H9 (cell line): Measurements from ENCODE around the gene DENND6A. TPM values are rescaled to one million over a fixed set of nuclear protein-coding genes. Genes with fewer than 3 reads are reported as not detected.

Experiments
- DNase-seq: peaks from one replicate; pipeline ENCODE4 v3.0.0-alpha.2; 2017
- H2AFZ ChIP-seq: one replicate; pipeline ENCODE4 v1.6.1; 2013; ENCODE audit warnings: mild to moderate bottlenecking, low read length, control low read depth, moderate library complexity
- H2AK5ac ChIP-seq: 2 replicates; pipeline ENCODE4 v1.6.1; 2013; ENCODE audit warnings: low read length, control low read depth, mixed read lengths; ENCODE audit not compliant: insufficient read length
- H2BK120ac ChIP-seq: one replicate; pipeline ENCODE4 v1.6.1; 2013; ENCODE audit warnings: low read depth, mild to moderate bottlenecking, low read length, control low read depth, inconsistent platforms; ENCODE audit not compliant: poor library complexity, severe bottlenecking
- H2BK12ac ChIP-seq: 2 replicates; pipeline ENCODE4 v1.6.1; 2013; ENCODE audit warnings: low read length, control low read depth, mixed read lengths, low read depth; ENCODE audit not compliant: insufficient read length
- H2BK15ac ChIP-seq: 2 replicates; pipeline ENCODE4 v1.6.1; 2013; ENCODE audit warnings: low read depth, low read length, control low read depth
- H2BK20ac ChIP-seq: one replicate; pipeline ENCODE4 v1.6.1; 2013; ENCODE audit warnings: low read depth, mild to moderate bottlenecking, low read length, control low read depth, inconsistent platforms; ENCODE audit not compliant: poor library complexity, severe bottlenecking
- H2BK5ac ChIP-seq: 2 replicates; pipeline ENCODE4 v1.6.1; 2013; ENCODE audit warnings: low read length, control low read depth, mixed read lengths; ENCODE audit not compliant: insufficient read length
- H3K14ac ChIP-seq: 2 replicates; pipeline ENCODE4 v1.6.1; 2013; ENCODE audit warnings: low read length, control low read depth; ENCODE audit not compliant: insufficient read depth
- H3K18ac ChIP-seq: 2 replicates; pipeline ENCODE4 v1.6.1; 2013; ENCODE audit warnings: low read depth, mild to moderate bottlenecking, mixed read lengths, low read length, control low read depth; ENCODE audit not compliant: insufficient read length
- H3K23ac ChIP-seq: 2 replicates; pipeline ENCODE4 v1.6.1; 2013; ENCODE audit warnings: low read length, control low read depth, mixed read lengths, low read depth; ENCODE audit not compliant: insufficient read length
- H3K23me2 ChIP-seq: 2 replicates; pipeline ENCODE4 v1.6.1; 2013; ENCODE audit warnings: low read depth, mild to moderate bottlenecking, mixed read lengths, low read length, control low read depth; ENCODE audit not compliant: insufficient read length, poor library complexity, severe bottlenecking
- H3K27ac ChIP-seq: 2 replicates; pipeline ENCODE4 v1.5.1; 2013; ENCODE audit warnings: low read length, control low read depth, mixed read lengths, low read depth; ENCODE audit not compliant: insufficient read length
- H3K27me3 ChIP-seq: 2 replicates; pipeline ENCODE4 v1.6.1; 2013; ENCODE audit warnings: low read length, control low read depth, inconsistent platforms; ENCODE audit not compliant: insufficient read depth
- H3K4ac ChIP-seq: 2 replicates; pipeline ENCODE4 v1.6.1; 2013; ENCODE audit warnings: low read depth, mild to moderate bottlenecking, control low read depth, inconsistent platforms, low read length, moderate library complexity
- H3K4me1 ChIP-seq: 2 replicates; pipeline ENCODE4 v1.6.1; 2013; ENCODE audit warnings: low read length, control low read depth, inconsistent platforms; ENCODE audit not compliant: insufficient read depth
- H3K4me2 ChIP-seq: 2 replicates; pipeline ENCODE4 v1.6.1; 2013; ENCODE audit warnings: low read length, control low read depth, mixed read lengths; ENCODE audit not compliant: insufficient read length, insufficient read depth
- H3K56ac ChIP-seq: 2 replicates; pipeline ENCODE4 v1.6.1; 2013; ENCODE audit warnings: low read depth, mild to moderate bottlenecking, mixed read lengths, low read length, control low read depth; ENCODE audit not compliant: insufficient read length
- H3K79me1 ChIP-seq: 2 replicates; pipeline ENCODE4 v1.6.1; 2013; ENCODE audit warnings: low read depth, mild to moderate bottlenecking, moderate library complexity, low read length, control low read depth, inconsistent platforms; ENCODE audit not compliant: insufficient read depth, poor library complexity, severe bottlenecking
- H3K79me2 ChIP-seq: 2 replicates; pipeline ENCODE4 v1.6.1; 2013; ENCODE audit warnings: low read length, control low read depth, inconsistent platforms; ENCODE audit not compliant: insufficient read depth
- H3K9ac ChIP-seq: 2 replicates; pipeline ENCODE4 v1.6.1; 2013; ENCODE audit warnings: low read length, control low read depth, mixed read lengths; ENCODE audit not compliant: insufficient read length; ENCODE audit errors: extremely low read depth
- H3K9me3 ChIP-seq: one replicate; pipeline ENCODE4 v1.6.1; 2013; ENCODE audit warnings: low read depth, low read length, inconsistent platforms; ENCODE audit not compliant: control insufficient read depth
- H3T11ph ChIP-seq: one replicate; pipeline ENCODE4 v1.6.1; 2013; ENCODE audit warnings: mild to moderate bottlenecking, low read length, control low read depth, inconsistent platforms
- H4K20me1 ChIP-seq: one replicate; pipeline ENCODE4 v1.6.1; 2013; ENCODE audit not compliant: control insufficient read depth, insufficient read length, insufficient read depth
- H4K5ac ChIP-seq: 2 replicates; pipeline ENCODE4 v1.6.1; 2013; ENCODE audit warnings: low read depth, mild to moderate bottlenecking, mixed read lengths, low read length, control low read depth; ENCODE audit not compliant: insufficient read length
- H4K8ac ChIP-seq: replicated peaks from 2 replicates; pipeline ENCODE4 v1.6.1; 2013; ENCODE audit warnings: low read length, control low read depth, mixed read lengths, low read depth; ENCODE audit not compliant: insufficient read length
- H4K91ac ChIP-seq: 2 replicates; pipeline ENCODE4 v1.6.1; 2013; ENCODE audit warnings: low read depth, mild to moderate bottlenecking, moderate library complexity, mixed read lengths, low read length, control low read depth; ENCODE audit not compliant: insufficient read length
- H3K27ac Mint-ChIP-seq, 3 experiments: 2 replicates in 2 of 3; 3 replicates in 1 of 3; pipeline ENCODE4 v1.8.0; 2020 to 2021; ENCODE audit warnings: mixed read lengths in 3 of 3, mild to moderate bottlenecking in 1 of 3, moderate library complexity in 1 of 3
- H3K27me3 Mint-ChIP-seq: 2 replicates; pipeline ENCODE4 v1.8.0; 2021; ENCODE audit warnings: low read depth, mild to moderate bottlenecking, moderate library complexity, mixed read lengths
- H3K36me3 Mint-ChIP-seq, 3 experiments: 2 replicates in 2 of 3; 3 replicates in 1 of 3; pipeline ENCODE4 v1.8.0; 2020 to 2021; ENCODE audit warnings: low read depth in 3 of 3, mixed read lengths in 3 of 3; ENCODE audit not compliant: insufficient read depth in 1 of 3
- H3K4me1 Mint-ChIP-seq, 2 experiments: 2 replicates each; pipeline ENCODE4 v1.8.0; 2020; ENCODE audit warnings: mixed read lengths in 2 of 2
- H3K4me3 Mint-ChIP-seq, 2 experiments: 2 replicates in 1 of 2; 3 replicates in 1 of 2; pipeline ENCODE4 v1.8.0; 2020 to 2021; ENCODE audit warnings: mild to moderate bottlenecking in 2 of 2, mixed read lengths in 2 of 2, moderate library complexity in 1 of 2
- H3K9me3 Mint-ChIP-seq, 2 experiments: 2 replicates in 1 of 2; 3 replicates in 1 of 2; pipeline ENCODE4 v1.8.0; 2020; ENCODE audit warnings: mild to moderate bottlenecking in 2 of 2, mixed read lengths in 2 of 2, moderate library complexity in 1 of 2
- CTCF ChIP-seq: fragments of 200-600 bp; sonication (generic); conservative IDR thresholded peaks from 3 replicates; pipeline ENCODE4 v1.8.0; 2021; ENCODE audit warnings: antibody characterized with exemption, mild to moderate bottlenecking
- WGBS: extraction: QIAGEN DNeasy Blood & Tissue Kit; methylation state at CpG from one replicate; pipeline ENCODE4 v1.1.7; 2013; ENCODE audit warnings: missing lambda C conversion rate, low lambda C conversion rate, mixed read lengths; ENCODE audit not compliant: insufficient read length; ENCODE audit errors: extremely low coverage; 5-methylcytosine and 5-hydroxymethylcytosine counted together
- total RNA-seq: library from RNA; stranded (reverse); gene quantifications from 2 replicates; pipeline ENCODE4 v1.2.1, GENCODE V29; 2021

DENND6A gene
- total RNA-seq, 1 experiment from 2014 or later = 13.2 TPM

DNA sequence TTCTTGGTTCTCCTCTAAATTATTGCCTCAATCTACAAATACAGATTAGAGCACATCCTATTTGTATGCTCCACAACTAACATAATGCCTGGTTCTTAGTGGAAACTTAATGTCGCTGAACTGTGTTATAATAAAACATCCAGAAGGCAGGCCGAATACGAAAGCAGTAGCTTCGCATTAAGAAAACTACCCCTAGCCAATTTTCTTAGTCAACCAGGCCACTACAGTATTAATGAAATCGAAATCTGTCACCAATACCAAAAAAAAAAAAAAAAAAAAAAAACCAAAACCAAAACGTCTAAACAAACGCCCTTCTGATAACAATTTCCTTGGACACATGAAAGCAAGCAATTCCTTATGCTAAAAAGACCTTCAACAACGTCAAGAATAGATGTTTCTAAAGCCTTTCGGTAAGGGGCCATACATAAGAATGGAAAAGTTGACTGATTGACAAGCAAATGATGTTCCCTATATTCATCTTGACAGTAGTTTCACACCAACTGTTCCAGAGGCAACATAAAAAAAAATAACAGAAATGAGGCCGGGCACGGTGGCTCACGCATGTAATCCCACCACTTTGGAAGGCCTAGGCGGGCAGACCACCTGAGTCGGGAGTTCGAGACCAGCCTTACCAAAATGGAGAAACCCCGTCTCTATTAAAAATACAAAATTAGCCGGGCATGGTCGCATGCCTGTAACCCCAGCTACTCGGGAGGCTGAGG lies 1.3 kb downstream of the DENND6A start:
- peak overlapping the region; percentile 93 for H3K9ac ChIP-seq
- Mint-ChIP-seq H3K27ac (peak overlapping the region; percentile 92 to 98 (median 94); a peak in 6 of 7 replicates), H3K27me3 (no peaks in the 10 kb centered on the region), H3K4me1 (peaks cover 18 to 19% of the 10 kb centered on the region in 2 experiments), H3K9me3 (no peaks in the 10 kb centered on the region), H3K36me3 (no peaks in the 10 kb centered on the region), H3K4me3 (peak overlapping the region; percentile 87 to 94)
- H3K18ac ChIP-seq = no peak overlapping the region
- peak overlapping the region; percentile 95 for H3K4me2 ChIP-seq
- no peaks in the 10 kb centered on the region for H4K20me1 ChIP-seq
- no peak overlapping the region for H2BK120ac ChIP-seq
- no peak overlapping the region for H4K5ac ChIP-seq
- WGBS = no CpG with 5 or more reads among the region's 19 CpGs
- H3K4ac ChIP-seq = no peak overlapping the region
- H2BK20ac ChIP-seq = no peak overlapping the region
- no peaks in the 10 kb centered on the region for H3K4me1 ChIP-seq
- no peak overlapping the region for H3K56ac ChIP-seq
- H4K8ac ChIP-seq = no peak overlapping the region
- H3K27ac ChIP-seq = peak overlapping the region; percentile 55
- peaks cover 4% of the 10 kb centered on the region; the same call in 1 of the 2 replicates for H3K79me2 ChIP-seq
- TF ChIP-seq CTCF = no peak
- no peaks in the 10 kb centered on the region for H3K9me3 ChIP-seq
- no peak overlapping the region for H2BK15ac ChIP-seq
- H3K79me1 ChIP-seq = peaks cover 5% of the 10 kb centered on the region
- H3K23ac ChIP-seq = no peak overlapping the region
- no peak overlapping the region for H4K91ac ChIP-seq
- no peak for DNase-seq
- no peak overlapping the region for H3K14ac ChIP-seq
- H2BK5ac ChIP-seq = no peak overlapping the region
- no peak overlapping the region for H2AK5ac ChIP-seq
- no peaks in the 10 kb centered on the region for H3K27me3 ChIP-seq
- H3K23me2 ChIP-seq = no peaks in the 10 kb centered on the region
- H2BK12ac ChIP-seq = no peak overlapping the region
- H2AFZ ChIP-seq = no peak overlapping the region
- no peak overlapping the region for H3T11ph ChIP-seq
